ENCODE results near the gene GSTO2. TPM values are rescaled to one million over a fixed set of nuclear protein-coding genes. Genes with fewer than 3 reads are reported as not detected.

The GSTO2 gene
- total RNA-seq, 1 donor: 2.2 TPM

GRCh38 chr10:104344219-104344618 lies 75.2 kb downstream of the GSTO2 start:
- H3K36me3 ChIP-seq (ENCODE audit: insufficient read depth, low read length): no peaks in the 10 kb centered on the region
- no peak overlapping the region for H3K27ac ChIP-seq (ENCODE audit: low read depth, low read length)
- H2AFZ ChIP-seq (ENCODE audit: low read length): no peak overlapping the region
- DNase-seq (ENCODE audit: insufficient read length, low spot score, missing footprints): no peak
- no peak overlapping the region for H3K4me2 ChIP-seq (ENCODE audit: insufficient read depth, low read length)
- no peaks in the 10 kb centered on the region for H3K27me3 ChIP-seq (ENCODE audit: insufficient read depth, low read length)
- no peak overlapping the region for H3K4me3 ChIP-seq (ENCODE audit: insufficient read depth, low read length)
- H3K79me2 ChIP-seq (ENCODE audit: insufficient read depth, low read length): peaks cover 2% of the 10 kb centered on the region
- peaks cover 16% of the 10 kb centered on the region for H3K4me1 ChIP-seq (ENCODE audit: insufficient read depth, low read length)
- no peaks in the 10 kb centered on the region for H3K9me3 ChIP-seq (ENCODE audit: low read depth, low read length)
- H4K20me1 ChIP-seq (ENCODE audit: insufficient read depth, low read length): no peaks in the 10 kb centered on the region
- no peak for TF ChIP-seq CTCF (IDR thresholded peaks at IDR 0.05; ENCODE audit: extremely low read depth, low read depth, low read length)

GRCh38 chr10:104345515-104345914 lies 76.5 kb downstream of the GSTO2 start:
- Histone ChIP-seq H3K79me2 (ENCODE audit: insufficient read depth, low read length) (no peaks in the 10 kb centered on the region), H3K4me1 (ENCODE audit: insufficient read depth, low read length) (peaks cover 17% of the 10 kb centered on the region), H3K4me3 (ENCODE audit: insufficient read depth, low read length) (no peak overlapping the region), H3K4me2 (ENCODE audit: insufficient read depth, low read length) (no peak overlapping the region), H3K27me3 (ENCODE audit: insufficient read depth, low read length) (no peaks in the 10 kb centered on the region), H2AFZ (ENCODE audit: low read length) (no peak overlapping the region), H3K9me3 (ENCODE audit: low read depth, low read length) (no peaks in the 10 kb centered on the region), H4K20me1 (ENCODE audit: insufficient read depth, low read length) (no peaks in the 10 kb centered on the region), H3K27ac (ENCODE audit: low read depth, low read length) (no peak overlapping the region), H3K36me3 (ENCODE audit: insufficient read depth, low read length) (no peaks in the 10 kb centered on the region)
- DNase-seq (ENCODE audit: insufficient read length, low spot score, missing footprints): peak; percentile 58
- no peak for TF ChIP-seq CTCF (IDR thresholded peaks at IDR 0.05; ENCODE audit: extremely low read depth, low read depth, low read length)

- no peaks in the 10 kb centered on the region for H3K36me3 ChIP-seq (ENCODE audit: insufficient read depth, low read length)
- H3K27ac ChIP-seq (ENCODE audit: low read depth, low read length): no peak overlapping the region
- H3K27me3 ChIP-seq (ENCODE audit: insufficient read depth, low read length): no peaks in the 10 kb centered on the region
- H3K79me2 ChIP-seq (ENCODE audit: insufficient read depth, low read length): no peaks in the 10 kb centered on the region
- DNase-seq (ENCODE audit: insufficient read length, low spot score, missing footprints): no peak
- peaks cover 19% of the 10 kb centered on the region for H3K4me1 ChIP-seq (ENCODE audit: insufficient read depth, low read length)
- no peak for TF ChIP-seq CTCF (IDR thresholded peaks at IDR 0.05; ENCODE audit: extremely low read depth, low read depth, low read length)
- no peak overlapping the region for H3K4me2 ChIP-seq (ENCODE audit: insufficient read depth, low read length)
- H4K20me1 ChIP-seq (ENCODE audit: insufficient read depth, low read length): no peaks in the 10 kb centered on the region
- no peaks in the 10 kb centered on the region for H3K9me3 ChIP-seq (ENCODE audit: low read depth, low read length)
- no peak overlapping the region for H2AFZ ChIP-seq (ENCODE audit: low read length)
- no peak overlapping the region for H3K4me3 ChIP-seq (ENCODE audit: insufficient read depth, low read length)
These were observed 77.0 kb downstream of the GSTO2 start for GRCh38 chr10:104345941-104346340.

- H3K4me1 ChIP-seq (ENCODE audit: insufficient read depth, low read length): peaks cover 23% of the 10 kb centered on the region
- no peak overlapping the region for H2AFZ ChIP-seq (ENCODE audit: low read length)
- no peaks in the 10 kb centered on the region for H3K79me2 ChIP-seq (ENCODE audit: insufficient read depth, low read length)
- no peak for DNase-seq (ENCODE audit: insufficient read length, low spot score, missing footprints)
- H3K9me3 ChIP-seq (ENCODE audit: low read depth, low read length): no peaks in the 10 kb centered on the region
- TF ChIP-seq CTCF (IDR thresholded peaks at IDR 0.05; ENCODE audit: extremely low read depth, low read depth, low read length): no peak
- H3K27ac ChIP-seq (ENCODE audit: low read depth, low read length): no peak overlapping the region
- H3K4me2 ChIP-seq (ENCODE audit: insufficient read depth, low read length): no peak overlapping the region
- H3K27me3 ChIP-seq (ENCODE audit: insufficient read depth, low read length): no peaks in the 10 kb centered on the region
- no peaks in the 10 kb centered on the region for H3K36me3 ChIP-seq (ENCODE audit: insufficient read depth, low read length)
- no peaks in the 10 kb centered on the region for H4K20me1 ChIP-seq (ENCODE audit: insufficient read depth, low read length)
- H3K4me3 ChIP-seq (ENCODE audit: insufficient read depth, low read length): no peak overlapping the region
These were observed 78.5 kb downstream of the GSTO2 start for GRCh38 chr10:104347295-104348045.

Measured in osteoblast (primary cell).